ENCODE measurements around the gene NPAT. TPM values are rescaled to one million over a fixed set of nuclear protein-coding genes. Genes with fewer than 3 reads are reported as not detected.

NPAT gene
- total and polyA plus RNA-seq, 10 of the 15 experiments (the other 5 are each of a cell fraction or from before 2014, with no cell fraction given) = 7.5 to 32.8 (median 20.1) TPM

GRCh38 chr11:108233277-108233945 is 11.0 kb upstream of the NPAT start:
- intact Hi-C loops (cut with micrococcal nuclease; ENCODE audit: unreplicated experiment) = no loop called here
- DNase-seq (ENCODE audit: low read depth, low spot score) (no peak), ATAC-seq (no peak), FAIRE-seq (no peak)
- ChIA-PET SMC1A (ENCODE audit: uncharacterized antibody, unreplicated experiment) (interaction anchor here (6.9 kb wide), 1 partner anchor 10 kb away, joined by 112 read pairs; the partner anchor contains the start of genes ATM and NPAT), POLR2A (interaction anchor here (0.6 to 0.7 kb wide), 3 partner anchors 38 to 363 kb away, joined by 3 to 5 read pairs (median 3); no protein-coding TSS in a partner anchor), RAD21 (ENCODE audit: unreplicated experiment) (no interaction called here), CTCF (interaction anchor here (0.8 kb wide), 1 partner anchor 10 kb away, joined by 3 read pairs; no protein-coding TSS in a partner anchor)
- Histone ChIP-seq H3K9me3 (replicated peaks; ENCODE audit: control insufficient read depth, insufficient read depth, low read length) (no peaks in the 10 kb centered on the region), H3K36me3 (ENCODE audit: control insufficient read depth in 2 of 2, insufficient read depth in 2 of 2, low read length in 1 of 2) (peaks cover 0 to 11% of the 10 kb centered on the region in 2 experiments; a peak in 2 of 4 replicates), H3K4me2 (ENCODE audit: control insufficient read depth, insufficient read depth) (no peak overlapping the region), H4K20me1 (ENCODE audit: control insufficient read depth, insufficient read depth) (no peaks in the 10 kb centered on the region), H2AFZ (ENCODE audit: control insufficient read depth, low read depth, low read length) (no peak overlapping the region), H3K4me1 (ENCODE audit: control insufficient read depth, insufficient read depth, low read length) (peaks cover 26% of the 10 kb centered on the region), H3K9ac (ENCODE audit: control insufficient read depth, insufficient read depth, low read length) (no peak overlapping the region), H3K79me2 (ENCODE audit: control insufficient read depth, insufficient read depth, low read length) (peaks cover 2% of the 10 kb centered on the region), H3K27ac (ENCODE audit: control insufficient read depth, insufficient read depth) (no peak overlapping the region), H3K4me3 (no peak overlapping the region), H3K27me3 (replicated peaks in 1 of 2; ENCODE audit: control insufficient read depth in 2 of 2, insufficient read depth in 2 of 2, low read length in 1 of 2) (no peaks in the 10 kb centered on the region)
- BruUV-seq (replicated peaks) = no TSS peak
- TF ChIP-seq RUNX3 (IDR thresholded peaks at IDR 0.05; ENCODE audit: low read length) (no peak), DPF2 (IDR thresholded peaks at IDR 0.05) (no peak), SREBF1 (IDR thresholded peaks at IDR 0.05; ENCODE audit: low read length) (no peak), LARP7 (IDR thresholded peaks at IDR 0.05) (no peak), ESRRA (IDR thresholded peaks at IDR 0.05; ENCODE audit: low read length) (no peak), GATAD2B (conservative IDR thresholded peaks at IDR 0.05; ENCODE audit: low read depth) (no peak), ZNF687 (IDR thresholded peaks at IDR 0.05) (no peak), ASH2L (IDR thresholded peaks at IDR 0.05; ENCODE audit: borderline replicate concordance, low read depth) (no peak), HDGF (IDR thresholded peaks at IDR 0.05) (no peak), ATF7 (IDR thresholded peaks at IDR 0.05; ENCODE audit: low read depth) (no peak), CUX1 (IDR thresholded peaks at IDR 0.05; ENCODE audit: insufficient replicate concordance, low read depth, low read length) (no peak), USF1 (IDR thresholded peaks at IDR 0.05; ENCODE audit: borderline replicate concordance, extremely low read length, insufficient read depth, low read depth, low read length) (no peak)
- 95% methylated on average over 2 of the region's 2 CpGs for WGBS (ENCODE audit: insufficient coverage, insufficient replicate concordance, low lambda C conversion rate, missing lambda C conversion rate)
- in situ Hi-C loops (cut with MboI) = no loop called here
